Psoas muscle (tissue), 8 donors: ENCODE data around the gene TCAP. TPM values are rescaled to one million over a fixed set of nuclear protein-coding genes. Genes with fewer than 3 reads are reported as not detected.
"Not testable (repeated sequence)": the region's sequence is repeated elsewhere in the genome, so short reads cannot be mapped to it uniquely, and the experiment has no call there.

Source experiments
- ATAC-seq, 4 donors: fragments of 200-7000 bp; cut with Tn5 transposase; one replicate each; pipeline ENCODE4 v1.9.1; 2020; ENCODE audit warnings: moderate library complexity in 3 of 4, mild to moderate bottlenecking in 2 of 4
- DNase-seq, 2 donors: peaks; one replicate each; pipeline ENCODE4 v3.0.0-alpha.2; 2020
- H3K27ac ChIP-seq: fragments of 200-600 bp; one replicate; pipeline ENCODE4 v1.8.0; 2022
- H3K27me3 ChIP-seq, 3 donors: fragments of 200-600 bp in 1 of 3; one replicate each; pipeline versions ENCODE4 v1.6.1 to v1.8.0; 2013 to 2022; ENCODE audit warnings: low read length in 2 of 3, mild to moderate bottlenecking in 2 of 3, moderate library complexity in 1 of 3; ENCODE audit not compliant: insufficient read depth in 3 of 3
- H3K36me3 ChIP-seq, 2 donors: fragments of 200-600 bp in 1 of 2; one replicate each; pipeline versions ENCODE4 v1.6.1 to v1.8.0; 2013 to 2022; ENCODE audit warnings: low read depth in 1 of 2, mild to moderate bottlenecking in 1 of 2, moderate library complexity in 1 of 2; ENCODE audit not compliant: insufficient read depth in 1 of 2
- H3K4me1 ChIP-seq: fragments of 200-600 bp; one replicate; pipeline ENCODE4 v1.8.0; 2022
- H3K4me3 ChIP-seq: fragments of 200-600 bp; one replicate; pipeline ENCODE4 v1.8.0; 2022; ENCODE audit warnings: mild to moderate bottlenecking
- H3K9me3 ChIP-seq: fragments of 200-600 bp; one replicate; pipeline ENCODE4 v1.8.0; 2022
- CTCF ChIP-seq: fragments of 200-600 bp; IDR thresholded peaks from one replicate; pipeline ENCODE4 v1.8.0; 2022; ENCODE audit warnings: antibody characterized with exemption
- WGBS, 3 donors: extraction: QIAGEN DNeasy Blood & Tissue Kit; methylation state at CpG; one replicate each; pipeline versions ENCODE4 v1.1.6 to v1.1.7; 2013; 5-methylcytosine and 5-hydroxymethylcytosine counted together
- intact Hi-C, 2 donors: fragments of 100-400 bp; cut with DNase I; formaldehyde crosslinking; loops; one replicate each; pipeline versions ENCODE4 v1.11.0 to v1.14.2; 2022
- polyA plus RNA-seq, 3 donors: library from polyadenylated mRNA; stranded (reverse); fragments of 200-250 nt; gene quantifications; one replicate each; pipeline ENCODE4 v1.2.3, GENCODE V29; 2013
- total RNA-seq, 4 donors: library from RNA; stranded (reverse); fragmentation: NEBNext Ultra II Directional in 2 of 4; extraction: Animal tissue kit (Norgen Biotek cat#: 25700) in 2 of 4; gene quantifications; one replicate each; pipeline versions ENCODE4 v1.2.1 to v1.2.4, GENCODE V29; 2021 to 2023
- donor health status: healthy with polysubstance abuse.
- donor health status: DM: no; HTN: no; CAD: no; lungs with moderate emphysema.
- donor health status: Bipolar disorder and iron deficiency.
- donor health status: healthy.
- donor health status: DM: yes; HTN: yes; CAD: no.
- donor health status: DM: no; HTN: no; CAD: no.
- donor health status: DM: no; HTN: no; CAD: no.
- donor health status: DM: yes; HTN: yes; CAD: no.

TCAP gene
- total and polyA plus RNA-seq, 7 donors, result 2,116 to 7,047 (median 3,462) TPM

GRCh38 chr17:39697961-39698360 lies 32.8 kb downstream of the TCAP start:
- peaks cover 26% of the 10 kb centered on the region for H3K4me1 ChIP-seq
- peaks cover 0 to 18% of the 10 kb centered on the region in 2 donors for H3K36me3 ChIP-seq
- DNase-seq, result no peak
- no peak for ATAC-seq
- TF ChIP-seq CTCF, result no peak
- H3K4me3 ChIP-seq, result no peak overlapping the region
- intact Hi-C loops, result no loop called here
- WGBS, 3 donors, result 89 to 96% (median 90%) methylated on average over 5 of the region's 5 CpGs
- no peaks in the 10 kb centered on the region for H3K9me3 ChIP-seq
- no peak overlapping the region for H3K27ac ChIP-seq
- no peaks in the 10 kb centered on the region for H3K27me3 ChIP-seq

DNA sequence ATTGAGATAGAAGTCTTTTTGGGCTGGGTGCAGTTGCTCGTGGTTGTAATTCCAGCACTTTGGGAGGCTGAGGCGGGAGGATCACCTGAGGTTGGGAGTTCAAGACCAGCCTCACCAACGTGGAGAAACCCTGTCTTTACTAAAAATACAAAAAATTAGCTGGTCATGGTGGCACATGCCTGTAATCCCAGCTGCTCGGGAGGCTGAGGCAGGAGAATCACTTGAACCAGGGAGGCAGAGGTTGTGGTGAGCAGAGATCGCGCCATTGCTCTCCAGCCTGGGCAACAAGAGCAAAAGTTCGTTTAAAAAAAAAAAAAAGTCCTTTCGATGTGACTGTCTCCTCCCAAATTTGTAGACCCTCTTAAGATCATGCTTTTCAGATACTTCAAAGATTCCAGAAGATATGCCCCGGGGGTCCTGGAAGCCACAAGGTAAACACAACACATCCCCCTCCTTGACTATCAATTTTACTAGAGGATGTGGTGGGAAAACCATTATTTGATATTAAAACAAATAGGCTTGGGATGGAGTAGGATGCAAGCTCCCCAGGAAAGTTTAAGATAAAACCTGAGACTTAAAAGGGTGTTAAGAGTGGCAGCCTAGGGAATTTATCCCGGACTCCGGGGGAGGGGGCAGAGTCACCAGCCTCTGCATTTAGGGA lies 34.1 kb downstream of the TCAP start:
- DNase-seq, H3K9me3 ChIP-seq, H3K27me3 ChIP-seq, intact Hi-C loops, ATAC-seq: not testable (repeated sequence)
- WGBS, 3 donors, result 45 to 53% (median 46%) methylated on average over 11 of the region's 11 CpGs
- peaks cover 37% of the 10 kb centered on the region for H3K4me1 ChIP-seq
- H3K27ac ChIP-seq, result peak overlapping the region; percentile 78
- peaks cover 0 to 13% of the 10 kb centered on the region in 2 donors for H3K36me3 ChIP-seq
- peak overlapping the region; percentile 94 for H3K4me3 ChIP-seq

DNA sequence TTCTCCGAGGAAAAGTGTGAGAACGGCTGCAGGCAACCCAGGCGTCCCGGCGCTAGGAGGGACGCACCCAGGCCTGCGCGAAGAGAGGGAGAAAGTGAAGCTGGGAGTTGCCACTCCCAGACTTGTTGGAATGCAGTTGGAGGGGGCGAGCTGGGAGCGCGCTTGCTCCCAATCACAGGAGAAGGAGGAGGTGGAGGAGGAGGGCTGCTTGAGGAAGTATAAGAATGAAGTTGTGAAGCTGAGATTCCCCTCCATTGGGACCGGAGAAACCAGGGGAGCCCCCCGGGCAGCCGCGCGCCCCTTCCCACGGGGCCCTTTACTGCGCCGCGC lies 34.6 kb downstream of the TCAP start, which contains the start of gene ERBB2:
TSS of gene ERBB2 (plus strand) at position 247 of the 330 bp plus-strand sequence. CDS start 175 bp downstream, outside the sequence.
- peak within 1 kb of the TSS; percentile 94 for H3K4me3 ChIP-seq
- peak; percentile 71 to 89 (median 80) for ATAC-seq
- no peaks in the 10 kb centered on the region for H3K9me3 ChIP-seq
- DNase-seq, result peak; percentile 70 to 81
- TF ChIP-seq CTCF, result no peak
- intact Hi-C loops, result no loop called here
- peaks cover 0 to 11% of the 10 kb centered on the region in 2 donors for H3K36me3 ChIP-seq
- WGBS, 3 donors, result 2% methylated on average over 17 to 20 of the region's 20 CpGs
- no peaks in the 10 kb centered on the region for H3K27me3 ChIP-seq
- peaks cover 42% of the 10 kb centered on the region for H3K4me1 ChIP-seq
- H3K27ac ChIP-seq, result peak within 1 kb of the TSS; percentile 78

GRCh38 chr17:39700148-39700987 lies 35.2 kb downstream of the TCAP start:
- peaks cover 0 to 5% of the 10 kb centered on the region in 2 donors for H3K36me3 ChIP-seq
- DNase-seq (no peak), ATAC-seq (peak; percentile 60 to 73 (median 62))
- TF ChIP-seq CTCF, result no peak
- H3K27me3 ChIP-seq, result no peaks in the 10 kb centered on the region
- intact Hi-C loops, result no loop called here
- H3K27ac ChIP-seq, result peak overlapping the region; percentile 78
- H3K4me1 ChIP-seq, result peaks cover 48% of the 10 kb centered on the region
- no peaks in the 10 kb centered on the region for H3K9me3 ChIP-seq
- peak overlapping the region; percentile 94 for H3K4me3 ChIP-seq
- WGBS, 3 donors, result 1 to 2% (median 2%) methylated on average over 35 to 57 of the region's 57 CpGs
